GM19468 (cell line): Measurements from ENCODE around the gene CFAP61.

Source experiments
- ATAC-seq: cut with Tn5 transposase; IDR thresholded peaks from one replicate; pipeline ENCODE4 v1.9.1; 2021; ENCODE audit warnings: mild to moderate bottlenecking, moderate library complexity, moderate number of reproducible peaks; ENCODE audit not compliant: unreplicated experiment; ENCODE audit errors: extremely low read depth

CFAP61 gene

DNA sequence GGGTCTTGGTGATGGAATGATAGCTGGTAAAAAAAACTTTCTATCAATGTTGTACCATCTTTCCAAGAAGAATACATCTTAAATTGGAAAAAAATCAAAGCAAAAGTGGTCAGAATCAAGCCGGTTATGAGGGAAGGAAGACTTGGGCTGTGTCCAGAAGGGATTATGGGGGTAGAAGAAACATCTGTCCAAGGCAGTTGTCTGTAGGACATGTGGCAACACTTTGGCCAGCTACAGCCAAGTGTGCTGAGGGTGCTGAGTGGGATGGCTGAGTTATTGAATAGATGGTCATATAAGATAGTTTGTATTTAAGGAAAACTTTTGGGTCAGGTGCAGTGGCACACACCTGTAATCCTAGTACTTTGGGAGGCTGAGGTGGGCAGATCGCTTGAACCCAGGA, 354.0 kb downstream of the CFAP61 start:
- no peak for ATAC-seq

DNA sequence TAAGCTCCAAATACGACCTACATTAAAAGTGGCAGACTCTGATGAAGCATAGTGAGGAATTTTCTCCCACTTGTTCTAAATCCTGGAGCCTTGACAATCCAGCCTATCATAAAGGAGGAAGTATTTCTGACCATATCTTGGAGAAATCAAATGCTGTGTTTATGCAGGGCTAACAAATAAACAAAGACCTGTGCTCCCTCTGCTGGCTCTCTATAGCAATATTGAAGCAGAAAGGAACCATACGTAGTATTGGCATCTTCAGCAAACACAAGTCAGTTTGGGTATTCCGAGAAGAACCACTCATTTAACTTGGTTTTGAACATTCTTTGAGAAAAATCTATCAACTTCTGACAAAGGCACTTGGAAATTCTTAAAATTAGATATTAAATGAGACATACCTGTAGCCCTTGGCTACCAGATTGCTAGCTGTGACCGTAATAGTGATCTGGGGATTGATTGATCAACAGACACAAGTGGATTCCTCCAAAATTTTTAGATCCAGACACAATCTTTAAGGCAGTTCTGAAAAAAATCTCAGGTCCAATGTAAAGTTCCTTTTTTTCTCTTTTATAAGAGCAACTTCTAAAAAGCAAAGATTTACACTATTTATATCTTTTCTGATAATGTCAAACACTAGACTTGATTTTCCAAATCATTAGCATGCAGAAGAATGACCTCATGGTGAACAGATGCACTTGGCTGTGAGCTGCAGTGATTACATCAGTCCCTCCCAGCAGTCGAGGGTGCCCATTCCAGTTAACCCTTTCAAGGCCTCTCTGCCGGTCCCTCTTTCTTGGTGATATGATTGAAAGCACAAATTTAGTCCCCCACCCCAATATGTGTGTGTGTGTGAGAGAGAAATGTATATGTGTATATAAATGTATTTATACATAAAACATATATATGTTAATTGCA, 355.8 kb downstream of the CFAP61 start:
- ATAC-seq, result no peak

DNA sequence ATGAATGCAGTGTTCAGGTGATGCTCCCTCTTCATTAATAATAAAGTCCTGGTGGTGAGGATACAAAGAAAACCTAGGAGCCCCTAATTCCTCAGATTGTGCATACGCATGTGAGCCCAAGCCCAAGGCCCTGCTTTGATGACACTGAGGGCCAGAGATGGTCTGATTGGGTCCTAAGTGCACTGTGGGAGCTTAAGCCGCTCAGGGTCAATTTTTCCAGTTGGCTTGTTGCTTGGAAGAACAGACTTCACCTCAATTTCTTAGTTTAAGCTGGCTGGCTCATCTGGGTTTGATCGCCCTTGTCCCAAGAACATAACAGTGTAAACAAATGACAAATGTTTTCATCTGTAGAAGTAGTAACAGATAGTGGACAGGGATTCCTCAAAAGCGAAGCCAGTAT, 357.0 kb downstream of the CFAP61 start:
- no peak for ATAC-seq
